Ovary (tissue), 9 donors: ENCODE measurements around the gene TNS1. TPM values are rescaled to one million over a fixed set of nuclear protein-coding genes. Genes with fewer than 3 reads are reported as not detected.
A peak's percentile ranks its signal among the peaks of the same experiment; 100 is the strongest.

Source experiments
- DNase-seq, 5 donors: peaks; one replicate each; pipeline ENCODE4 v3.0.0-alpha.2; 2019 to 2020
- H3K27ac ChIP-seq, 2 donors: fragments of 200-600 bp; one replicate each; pipeline versions ENCODE4 v1.5.1 to v1.8.0; 2019 to 2022
- H3K27me3 ChIP-seq: fragments of 200-600 bp; one replicate; pipeline ENCODE4 v1.8.0; 2022
- H3K36me3 ChIP-seq: fragments of 200-600 bp; sonication (generic); one replicate; pipeline ENCODE4 v1.5.1; 2019
- H3K4me1 ChIP-seq: one replicate; pipeline ENCODE4 v1.8.1; 2013; ENCODE audit warnings: mild to moderate bottlenecking, moderate library complexity; ENCODE audit not compliant: insufficient read depth
- H3K4me3 ChIP-seq: fragments of 200-600 bp; sonication (generic); one replicate; pipeline ENCODE4 v1.5.1; 2017
- H3K9me3 ChIP-seq, 2 donors: fragments of 200-600 bp in 1 of 2; sonication (generic) in 1 of 2; one replicate each; pipeline versions ENCODE4 v1.5.1 to v1.8.1; 2013 to 2019; ENCODE audit warnings: mild to moderate bottlenecking in 1 of 2, moderate library complexity in 1 of 2
- CTCF ChIP-seq, 3 donors: fragments of 450-650 bp in 2 of 3; fragments of 200-600 bp in 1 of 3; IDR thresholded peaks; one replicate each; pipeline versions ENCODE4 v1.5.1 to v1.8.0; 2016 to 2022; ENCODE audit warnings: antibody characterized with exemption in 3 of 3, mild to moderate bottlenecking in 1 of 3
- EP300 ChIP-seq: sonication (generic); formaldehyde crosslinking; IDR thresholded peaks from one replicate; pipeline ENCODE4 v1.6.1; 2017; ENCODE audit warnings: antibody characterized with exemption
- POLR2A ChIP-seq: fragments of 450-650 bp; IDR thresholded peaks from one replicate; pipeline ENCODE4 v1.6.1; 2017; ENCODE audit warnings: antibody characterized with exemption, mild to moderate bottlenecking, moderate library complexity
- WGBS, 3 donors: extraction: QIAGEN DNeasy Blood & Tissue Kit in 1 of 3; methylation state at CpG; one replicate each; pipeline versions ENCODE4 v1.1.5 to v1.1.7; 2013 to 2017; 5-methylcytosine and 5-hydroxymethylcytosine counted together
- intact Hi-C, 4 donors: fragments of 100-400 bp; cut with DNase I; formaldehyde crosslinking; loops; one replicate each; pipeline versions ENCODE4 v1.11.0 to v1.15.1; 2022 to 2023
- polyA plus RNA-seq, 2 donors: library from polyadenylated mRNA; stranded (reverse); fragments of 200-250 nt in 1 of 2; fragments of 350-450 nt in 1 of 2; fragmentation: Illumina TruSeq in 1 of 2; extraction: RNeasy Lipid Tissue Mini Kit (QIAGEN cat#74804) in 1 of 2; gene quantifications; one replicate each; pipeline ENCODE4 v1.2.3, GENCODE V29; 2013 to 2014
- total RNA-seq, 7 donors: library from RNA; depleted of rRNA in 2 of 7; stranded (reverse); fragments of >200 nt in 2 of 7; fragmentation: NEBNext Ultra II Directional in 3 of 7; extraction: Animal tissue kit (Norgen Biotek cat#: 25700) in 3 of 7; gene quantifications; one replicate each; pipeline versions ENCODE4 v1.1.0 to v1.2.4, GENCODE V29; 2016 to 2023
- donor health status: DM: no; HTN: no; CAD: no; lungs with moderate emphysema.
- donor health status: DM: no; HTN: no; CAD: no.
- donor health status: Bipolar disorder and iron deficiency.
- donor health status: DM: yes; HTN: yes; CAD: no.
- donor health status: DM: no; HTN: no; CAD: no.
- donor health status: DM: yes; HTN: yes; CAD: no.

Gene TNS1
- total and polyA plus RNA-seq, 9 donors: 140 to 568 (median 356) TPM

DNA sequence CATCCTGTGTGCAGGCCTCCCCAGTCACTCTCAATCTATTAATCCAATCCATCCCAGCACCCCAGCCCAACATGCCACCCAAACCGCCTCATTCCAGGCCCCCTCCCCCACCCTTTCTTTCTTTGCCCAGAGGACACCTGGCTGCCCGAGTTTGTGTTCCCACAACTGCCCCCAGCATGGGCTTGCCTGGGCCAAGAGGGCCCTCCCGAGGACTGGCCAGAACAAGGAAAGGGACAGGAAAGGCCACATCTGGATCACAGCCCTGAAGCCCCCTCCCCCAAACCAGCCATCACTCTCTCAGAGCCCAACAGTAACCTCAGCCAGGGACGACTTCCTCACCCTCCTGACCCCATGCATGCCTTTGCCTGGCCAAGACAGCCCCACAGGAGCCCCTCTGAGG, 1.2 kb downstream of the TNS1 start:
- intact Hi-C loops: no loop called here
- H3K9me3 ChIP-seq: no peaks in the 10 kb centered on the region
- H3K36me3 ChIP-seq: no peaks in the 10 kb centered on the region
- H3K4me3 ChIP-seq: peak overlapping the region; percentile 49
- no peak for TF ChIP-seq POLR2A
- H3K27me3 ChIP-seq: no peaks in the 10 kb centered on the region
- 21 to 24% (median 22%) methylated on average over 4 of the region's 4 CpGs for WGBS, 3 donors
- no peak for DNase-seq
- peaks cover 47% of the 10 kb centered on the region for H3K4me1 ChIP-seq
- H3K27ac ChIP-seq: peak overlapping the region; percentile 48 to 93

DNA sequence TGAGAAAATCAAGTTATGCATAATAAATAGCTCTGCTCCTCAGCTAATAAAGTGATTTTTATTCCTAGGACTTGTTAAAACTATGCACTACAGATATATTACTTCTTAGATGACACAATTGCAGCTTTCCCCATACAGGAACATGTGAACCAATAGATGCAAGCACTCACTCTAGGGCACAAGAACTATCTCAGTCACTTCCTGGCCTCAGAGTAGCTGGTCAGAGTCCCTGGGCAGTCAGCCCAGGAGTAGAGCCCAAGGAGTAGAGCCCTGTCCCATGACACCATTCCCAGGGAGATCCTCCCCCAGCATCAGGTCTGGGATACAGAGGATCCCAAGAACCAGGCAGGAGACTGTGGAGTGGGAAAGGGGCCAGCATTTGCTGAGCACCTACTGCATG, 2.7 kb downstream of the TNS1 start:
- intact Hi-C loops: no loop called here
- Histone ChIP-seq H3K4me1 (peaks cover 57% of the 10 kb centered on the region), H3K4me3 (no peak overlapping the region), H3K27ac (peak overlapping the region; percentile 18 to 93), H3K36me3 (no peaks in the 10 kb centered on the region), H3K9me3 (no peaks in the 10 kb centered on the region), H3K27me3 (no peaks in the 10 kb centered on the region)
- DNase-seq: peak in 3 of 5 donors; percentile 55 to 70 (median 61)
- TF ChIP-seq POLR2A: no peak
- TF ChIP-seq EP300: no peak
- TF ChIP-seq CTCF (IDR thresholded peaks at IDR 0.05): no peak

DNA sequence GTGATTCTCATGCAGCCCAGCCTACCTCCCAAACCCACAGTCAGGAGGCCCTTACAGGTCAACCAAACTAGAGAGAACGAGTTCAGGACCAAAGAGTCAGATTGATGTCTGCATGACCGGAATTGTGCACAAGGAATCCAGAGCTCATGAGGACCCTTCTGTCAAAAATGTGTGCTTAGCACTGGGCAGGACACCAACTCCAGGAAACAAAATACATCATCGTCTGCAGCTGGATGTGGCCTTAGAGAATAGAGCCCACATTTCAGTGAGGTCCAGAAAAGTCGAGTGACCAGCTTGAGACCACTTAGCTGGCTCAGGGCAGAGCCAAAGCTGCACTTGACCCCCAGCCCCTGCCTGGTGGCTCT, 3.2 kb downstream of the TNS1 start:
- DNase-seq: no peak
- Histone ChIP-seq H3K27ac (peak overlapping the region in 1 of 2 donors; percentile 93), H3K27me3 (no peaks in the 10 kb centered on the region), H3K36me3 (no peaks in the 10 kb centered on the region), H3K9me3 (no peaks in the 10 kb centered on the region), H3K4me1 (peaks cover 60% of the 10 kb centered on the region), H3K4me3 (no peak overlapping the region)
- TF ChIP-seq CTCF (IDR thresholded peaks at IDR 0.05): no peak
- no peak for TF ChIP-seq EP300
- TF ChIP-seq POLR2A: no peak
- intact Hi-C loops: no loop called here
- WGBS, 3 donors: 35 to 45% (median 36%) methylated on average over 4 of the region's 4 CpGs

DNA sequence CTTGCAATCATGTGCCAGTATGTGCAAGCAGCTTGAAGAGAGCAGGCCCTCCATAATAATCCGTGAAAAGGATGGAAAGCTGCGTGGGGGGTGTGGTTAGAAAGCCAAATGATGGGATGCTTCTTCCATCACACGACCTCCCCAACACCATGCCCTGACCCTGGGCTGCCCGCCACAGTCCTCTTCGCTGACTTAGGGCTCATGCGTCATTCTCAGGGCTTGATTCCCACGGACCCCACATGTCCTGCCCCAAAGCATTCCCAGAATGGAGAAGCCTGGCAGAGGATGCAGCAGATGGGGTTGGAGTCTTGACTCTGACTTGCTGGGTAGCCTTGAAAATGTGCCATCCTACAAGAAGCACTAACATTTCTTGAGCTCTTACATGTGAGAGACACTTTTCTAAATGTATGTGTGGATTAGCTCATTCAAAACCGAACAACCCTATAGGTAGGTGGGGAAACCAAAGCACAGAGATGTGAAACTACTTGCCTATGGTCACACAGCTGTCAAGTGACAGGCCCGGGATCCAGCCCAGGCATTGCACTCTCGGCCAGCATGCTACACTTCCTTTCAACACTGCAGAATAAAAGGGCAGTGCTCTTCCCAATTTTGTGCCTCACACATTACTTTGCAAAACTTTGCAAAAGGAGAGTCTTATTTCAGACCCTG, 3.7 kb downstream of the TNS1 start:
- intact Hi-C loops: no loop called here
- no peak for TF ChIP-seq POLR2A
- no peak for TF ChIP-seq CTCF (IDR thresholded peaks at IDR 0.05)
- no peak for TF ChIP-seq EP300
- Histone ChIP-seq H3K27ac (peak overlapping the region in 1 of 2 donors; percentile 93), H3K9me3 (no peaks in the 10 kb centered on the region), H3K27me3 (no peaks in the 10 kb centered on the region), H3K4me3 (no peak overlapping the region), H3K4me1 (peaks cover 56% of the 10 kb centered on the region), H3K36me3 (no peaks in the 10 kb centered on the region)
- DNase-seq: no peak
- 77 to 85% (median 78%) methylated on average over 10 of the region's 10 CpGs for WGBS, 3 donors

DNA sequence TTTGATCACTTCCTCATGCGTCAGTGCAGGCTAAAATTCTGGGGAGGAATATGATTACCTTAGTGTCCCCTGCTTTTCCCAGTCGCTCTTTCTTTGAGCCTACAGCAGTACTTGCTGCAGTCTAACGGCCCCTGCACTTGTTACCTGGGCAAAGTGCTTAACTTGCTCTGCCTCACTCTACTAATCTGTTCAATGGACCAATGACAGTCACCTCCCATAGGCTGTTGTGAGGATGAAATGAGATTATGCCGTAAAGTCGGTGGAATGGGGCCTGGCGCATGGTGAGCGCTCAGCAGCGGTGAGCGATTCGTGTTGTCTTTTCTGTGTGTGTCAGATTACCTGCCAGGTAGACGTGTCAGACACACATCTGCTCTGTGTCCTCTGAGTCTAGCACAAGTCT, 5.3 kb downstream of the TNS1 start:
- intact Hi-C loops: no loop called here
- no peak overlapping the region for H3K4me3 ChIP-seq
- peaks cover 51% of the 10 kb centered on the region for H3K4me1 ChIP-seq
- DNase-seq: no peak
- no peaks in the 10 kb centered on the region for H3K9me3 ChIP-seq
- peak overlapping the region; percentile 47 to 93 for H3K27ac ChIP-seq
- H3K27me3 ChIP-seq: no peaks in the 10 kb centered on the region
- TF ChIP-seq EP300: no peak
- no peak for TF ChIP-seq CTCF (IDR thresholded peaks at IDR 0.05)
- TF ChIP-seq POLR2A: no peak
- 88 to 94% (median 92%) methylated on average over 11 of the region's 11 CpGs for WGBS, 3 donors
- no peaks in the 10 kb centered on the region for H3K36me3 ChIP-seq
